ENCODE data around the gene FAF2. TPM values are rescaled to one million over a fixed set of nuclear protein-coding genes. Genes with fewer than 3 reads are reported as not detected.

Gene FAF2
- total and polyA plus RNA-seq, 10 of the 15 experiments (the other 5 are each of a cell fraction or from before 2014, with no cell fraction given), result 19.0 to 45.1 (median 35.6) TPM

- no peak for TF ChIP-seq E4F1 (IDR thresholded peaks at IDR 0.05; ENCODE audit: borderline replicate concordance, partially characterized antibody)
- TF ChIP-seq YY1 (IDR thresholded peaks at IDR 0.05; ENCODE audit: low read depth, low read length), result no peak
- TF ChIP-seq SPI1 (IDR thresholded peaks at IDR 0.05; ENCODE audit: borderline replicate concordance, insufficient read depth, low read depth, low read length), result peak; percentile 32; the same call in 1 of the 2 replicates
- TF ChIP-seq TCF7 (IDR thresholded peaks at IDR 0.05; ENCODE audit: borderline replicate concordance), result no peak
- TF ChIP-seq CHD4 (IDR thresholded peaks at IDR 0.05), result no peak
- no peak for TF ChIP-seq RAD51 (IDR thresholded peaks at IDR 0.05)
- TF ChIP-seq NR2F1 (conservative IDR thresholded peaks at IDR 0.05), result no peak; the same call in 1 of the 2 replicates
- no peak for TF ChIP-seq USF2 (IDR thresholded peaks at IDR 0.05; ENCODE audit: borderline replicate concordance, low read depth, low read length)
- TF ChIP-seq IKZF1 (conservative IDR thresholded peaks at IDR 0.05), result no peak; the same call in 1 of the 2 replicates
- TF ChIP-seq NKRF (conservative IDR thresholded peaks at IDR 0.05), result 0 out of 2 replicates have a peak, but pooled peaks have one; percentile 46
- TF ChIP-seq TCF3 (IDR thresholded peaks at IDR 0.05; ENCODE audit: borderline replicate concordance, insufficient read depth, low read depth, low read length), result no peak
- no peak for TF ChIP-seq RCOR1 (conservative IDR thresholded peaks at IDR 0.05; ENCODE audit: low read depth, low read length)
- TF ChIP-seq POLR2AphosphoS2 (IDR thresholded peaks at IDR 0.05; ENCODE audit: low read depth, low read length), result peak; percentile 44; the same call in 1 of the 2 replicates
- TF ChIP-seq TBL1XR1 (IDR thresholded peaks at IDR 0.05; ENCODE audit: low read depth, low read length), result no peak
- TF ChIP-seq ATF3 (IDR thresholded peaks at IDR 0.05; ENCODE audit: borderline replicate concordance, extremely low read depth, low read depth, low read length), result no peak
- TF ChIP-seq JUNB (IDR thresholded peaks at IDR 0.05), result no peak
- TF ChIP-seq MEF2A (IDR thresholded peaks at IDR 0.05; ENCODE audit: insufficient read depth, low read depth, low read length), result no peak
- TF ChIP-seq RELA (IDR thresholded peaks at IDR 0.05; ENCODE audit: borderline replicate concordance, partially characterized antibody), result peak; percentile 32
- TF ChIP-seq ZNF274 (IDR thresholded peaks at IDR 0.05; ENCODE audit: insufficient read depth, insufficient read length), result no peak
- TF ChIP-seq LARP7 (IDR thresholded peaks at IDR 0.05), result no peak
- TF ChIP-seq ZNF622 (IDR thresholded peaks at IDR 0.05), result no peak
- TF ChIP-seq MTA3 (IDR thresholded peaks at IDR 0.05; ENCODE audit: borderline replicate concordance, low read length), result peak; percentile 73; the same call in 1 of the 2 replicates
- no peak for TF ChIP-seq BCLAF1 (IDR thresholded peaks at IDR 0.05)
Observed at GRCh38 chr5:176535101-176535663, 87.0 kb downstream of the FAF2 start (continued).

Data from GM12878 (cell line).